GM21381 (cell line): ENCODE data around the gene GBX2.

Source experiments
- ATAC-seq: cut with Tn5 transposase; IDR thresholded peaks from one replicate; pipeline ENCODE4 v1.9.1; 2021; ENCODE audit warnings: mild to moderate bottlenecking, moderate library complexity; ENCODE audit not compliant: unreplicated experiment

Gene GBX2

GRCh38 chr2:236184701-236185100, 16.5 kb upstream of the GBX2 start:
- ATAC-seq = no peak

GRCh38 chr2:236180831-236181453, 12.8 kb upstream of the GBX2 start:
- ATAC-seq = no peak

GRCh38 chr2:236180076-236180816, 12.1 kb upstream of the GBX2 start:
- ATAC-seq = no peak

GRCh38 chr2:236179236-236180075, 11.3 kb upstream of the GBX2 start:
- ATAC-seq = no peak

GRCh38 chr2:236178890-236179235, 10.7 kb upstream of the GBX2 start:
- ATAC-seq = no peak

- ATAC-seq = no peak
Observed at GRCh38 chr2:236177967-236178889, 10.0 kb upstream of the GBX2 start.

GRCh38 chr2:236177604-236177966, 9.4 kb upstream of the GBX2 start:
- no peak for ATAC-seq

- no peak for ATAC-seq
Observed at GRCh38 chr2:236176951-236177350, 8.8 kb upstream of the GBX2 start.

- ATAC-seq = no peak
Observed at GRCh38 chr2:236176417-236176816, 8.2 kb upstream of the GBX2 start.

GRCh38 chr2:236175548-236176150, 7.5 kb upstream of the GBX2 start:
- no peak for ATAC-seq

GRCh38 chr2:236173729-236174607, 5.8 kb upstream of the GBX2 start:
- ATAC-seq = no peak

GRCh38 chr2:236173036-236173728, 5.0 kb upstream of the GBX2 start:
- ATAC-seq = no peak

- no peak for ATAC-seq
Observed at GRCh38 chr2:236172255-236173035, 4.3 kb upstream of the GBX2 start.

- ATAC-seq = no peak
Observed at GRCh38 chr2:236171680-236172254, 3.6 kb upstream of the GBX2 start.

- no peak for ATAC-seq
Observed at GRCh38 chr2:236171181-236171679, 3.0 kb upstream of the GBX2 start.

GRCh38 chr2:236170590-236171165, 2.5 kb upstream of the GBX2 start:
- ATAC-seq = no peak
